Measurements from ENCODE around the gene BCL3. TPM values are rescaled to one million over a fixed set of nuclear protein-coding genes. Genes with fewer than 3 reads are reported as not detected.
A peak's percentile ranks its signal among the peaks of the same experiment; 100 is the strongest.

BCL3 gene
- total and polyA plus RNA-seq, 9 donors: 2.7 to 19.2 (median 14.5) TPM

GRCh38 chr19:44749292-44749691, 784 bp downstream of the BCL3 start:
- Histone ChIP-seq H3K4me1 (ENCODE audit: control insufficient read depth, insufficient read depth, low read length) (peaks cover 70% of the 10 kb centered on the region), H3K9me3 (replicated peaks; ENCODE audit: control insufficient read depth, low read depth, low read length) (no peaks in the 10 kb centered on the region), H3K36me3 (ENCODE audit: control insufficient read depth, insufficient read depth, low read length) (peaks cover 16% of the 10 kb centered on the region), H3K4me3 (ENCODE audit: low read length) (peak overlapping the region; percentile 64), H3K27me3 (ENCODE audit: control insufficient read depth, insufficient read depth, low read length) (no peaks in the 10 kb centered on the region), H3K27ac (ENCODE audit: low read length) (peak overlapping the region; percentile 71)
- WGBS (ENCODE audit: insufficient coverage): 56% methylated on average over 1 of the region's 1 CpG
- no peak for DNase-seq

- 100% methylated on average over 5 of the region's 10 CpGs for WGBS (ENCODE audit: insufficient coverage)
- Histone ChIP-seq H3K27ac (ENCODE audit: low read length) (no peak overlapping the region), H3K27me3 (ENCODE audit: control insufficient read depth, insufficient read depth, low read length) (no peaks in the 10 kb centered on the region), H3K9me3 (replicated peaks; ENCODE audit: control insufficient read depth, low read depth, low read length) (no peaks in the 10 kb centered on the region), H3K4me3 (ENCODE audit: low read length) (no peak overlapping the region), H3K4me1 (ENCODE audit: control insufficient read depth, insufficient read depth, low read length) (peaks cover 70% of the 10 kb centered on the region), H3K36me3 (ENCODE audit: control insufficient read depth, insufficient read depth, low read length) (peaks cover 18% of the 10 kb centered on the region)
- no peak for DNase-seq
Measured at GRCh38 chr19:44749994-44750393, 1.5 kb downstream of the BCL3 start.

- Histone ChIP-seq H3K4me1 (ENCODE audit: control insufficient read depth, insufficient read depth, low read length) (peaks cover 78% of the 10 kb centered on the region), H3K36me3 (ENCODE audit: control insufficient read depth, insufficient read depth, low read length) (peaks cover 30% of the 10 kb centered on the region), H3K27ac (ENCODE audit: low read length) (peak overlapping the region; percentile 94), H3K27me3 (ENCODE audit: control insufficient read depth, insufficient read depth, low read length) (no peaks in the 10 kb centered on the region), H3K9me3 (replicated peaks; ENCODE audit: control insufficient read depth, low read depth, low read length) (no peaks in the 10 kb centered on the region), H3K4me3 (ENCODE audit: low read length) (no peak overlapping the region)
- WGBS (ENCODE audit: insufficient coverage): 85% methylated on average over 3 of the region's 8 CpGs
- no peak for DNase-seq
Measured at GRCh38 chr19:44752123-44752815, 3.8 kb downstream of the BCL3 start.

GRCh38 chr19:44752816-44753625, 4.5 kb downstream of the BCL3 start:
- no peaks in the 10 kb centered on the region for H3K27me3 ChIP-seq (ENCODE audit: control insufficient read depth, insufficient read depth, low read length)
- peak overlapping the region; percentile 94 for H3K27ac ChIP-seq (ENCODE audit: low read length)
- WGBS (ENCODE audit: insufficient coverage): 36% methylated on average over 3 of the region's 18 CpGs
- H3K9me3 ChIP-seq (replicated peaks; ENCODE audit: control insufficient read depth, low read depth, low read length): no peaks in the 10 kb centered on the region
- peak overlapping the region; percentile 36 for H3K4me3 ChIP-seq (ENCODE audit: low read length)
- DNase-seq: peak; percentile 94
- peaks cover 36% of the 10 kb centered on the region for H3K36me3 ChIP-seq (ENCODE audit: control insufficient read depth, insufficient read depth, low read length)
- H3K4me1 ChIP-seq (ENCODE audit: control insufficient read depth, insufficient read depth, low read length): peaks cover 77% of the 10 kb centered on the region

GRCh38 chr19:44753626-44753931, 5.1 kb downstream of the BCL3 start:
- Histone ChIP-seq H3K9me3 (replicated peaks; ENCODE audit: control insufficient read depth, low read depth, low read length) (no peaks in the 10 kb centered on the region), H3K27ac (ENCODE audit: low read length) (peak overlapping the region; percentile 94), H3K36me3 (ENCODE audit: control insufficient read depth, insufficient read depth, low read length) (peaks cover 36% of the 10 kb centered on the region), H3K27me3 (ENCODE audit: control insufficient read depth, insufficient read depth, low read length) (no peaks in the 10 kb centered on the region), H3K4me1 (ENCODE audit: control insufficient read depth, insufficient read depth, low read length) (peaks cover 80% of the 10 kb centered on the region), H3K4me3 (ENCODE audit: low read length) (peak overlapping the region; percentile 36)
- WGBS (ENCODE audit: insufficient coverage): 0% methylated on average over 1 of the region's 11 CpGs
- no peak for DNase-seq

- 3% methylated on average over 13 of the region's 33 CpGs for WGBS (ENCODE audit: insufficient coverage)
- Histone ChIP-seq H3K36me3 (ENCODE audit: control insufficient read depth, insufficient read depth, low read length) (peaks cover 36% of the 10 kb centered on the region), H3K9me3 (replicated peaks; ENCODE audit: control insufficient read depth, low read depth, low read length) (no peaks in the 10 kb centered on the region), H3K4me1 (ENCODE audit: control insufficient read depth, insufficient read depth, low read length) (peaks cover 79% of the 10 kb centered on the region), H3K27me3 (ENCODE audit: control insufficient read depth, insufficient read depth, low read length) (no peaks in the 10 kb centered on the region), H3K27ac (ENCODE audit: low read length) (peak overlapping the region; percentile 94), H3K4me3 (ENCODE audit: low read length) (peak overlapping the region; percentile 36)
- DNase-seq: peak; percentile 88
Measured at GRCh38 chr19:44753932-44754749, 5.6 kb downstream of the BCL3 start.

GRCh38 chr19:44754750-44755080, 6.2 kb downstream of the BCL3 start:
- 41% methylated on average over 4 of the region's 11 CpGs for WGBS (ENCODE audit: insufficient coverage)
- H3K9me3 ChIP-seq (replicated peaks; ENCODE audit: control insufficient read depth, low read depth, low read length): no peaks in the 10 kb centered on the region
- no peaks in the 10 kb centered on the region for H3K27me3 ChIP-seq (ENCODE audit: control insufficient read depth, insufficient read depth, low read length)
- DNase-seq: no peak
- peak overlapping the region; percentile 36 for H3K4me3 ChIP-seq (ENCODE audit: low read length)
- peaks cover 73% of the 10 kb centered on the region for H3K4me1 ChIP-seq (ENCODE audit: control insufficient read depth, insufficient read depth, low read length)
- peaks cover 41% of the 10 kb centered on the region for H3K36me3 ChIP-seq (ENCODE audit: control insufficient read depth, insufficient read depth, low read length)
- peak overlapping the region; percentile 94 for H3K27ac ChIP-seq (ENCODE audit: low read length)

GRCh38 chr19:44755219-44755618, 6.7 kb downstream of the BCL3 start:
- DNase-seq: peak; percentile 28
- WGBS (ENCODE audit: insufficient coverage): 49% methylated on average over 3 of the region's 4 CpGs
- peaks cover 69% of the 10 kb centered on the region for H3K4me1 ChIP-seq (ENCODE audit: control insufficient read depth, insufficient read depth, low read length)
- no peaks in the 10 kb centered on the region for H3K9me3 ChIP-seq (replicated peaks; ENCODE audit: control insufficient read depth, low read depth, low read length)
- H3K27ac ChIP-seq (ENCODE audit: low read length): peak overlapping the region; percentile 94
- H3K27me3 ChIP-seq (ENCODE audit: control insufficient read depth, insufficient read depth, low read length): no peaks in the 10 kb centered on the region
- H3K36me3 ChIP-seq (ENCODE audit: control insufficient read depth, insufficient read depth, low read length): peaks cover 45% of the 10 kb centered on the region
- no peak overlapping the region for H3K4me3 ChIP-seq (ENCODE audit: low read length)

GRCh38 chr19:44756089-44756562, 7.6 kb downstream of the BCL3 start:
- no peaks in the 10 kb centered on the region for H3K9me3 ChIP-seq (replicated peaks; ENCODE audit: control insufficient read depth, low read depth, low read length)
- 80% methylated on average over 1 of the region's 7 CpGs for WGBS (ENCODE audit: insufficient coverage)
- H3K27ac ChIP-seq (ENCODE audit: low read length): no peak overlapping the region
- no peaks in the 10 kb centered on the region for H3K27me3 ChIP-seq (ENCODE audit: control insufficient read depth, insufficient read depth, low read length)
- no peak for DNase-seq
- peaks cover 62% of the 10 kb centered on the region for H3K4me1 ChIP-seq (ENCODE audit: control insufficient read depth, insufficient read depth, low read length)
- H3K4me3 ChIP-seq (ENCODE audit: low read length): no peak overlapping the region
- peaks cover 42% of the 10 kb centered on the region for H3K36me3 ChIP-seq (ENCODE audit: control insufficient read depth, insufficient read depth, low read length)

All from muscle of leg (tissue), 11 donors.